ENCODE results near the gene DONSON.
A peak's percentile ranks its signal among the peaks of the same experiment; 100 is the strongest.

DONSON gene

GRCh38 chr21:33541105-33541711 is 47.3 kb downstream of the DONSON start:
- TF ChIP-seq ZBTB21 (tag by site-specific recombination; IDR thresholded peaks at IDR 0.05): peak; percentile 64
- TF ChIP-seq KLF1 (tag by site-specific recombination; IDR thresholded peaks at IDR 0.05): peak; percentile 17; the same call in 1 of the 2 replicates
- 0 out of 2 replicates have a peak, but pooled peaks have one; percentile 36 for TF ChIP-seq ZNF24 (tag by site-specific recombination; IDR thresholded peaks at IDR 0.05)
- no peak for TF ChIP-seq ZNF571 (tag by site-specific recombination; IDR thresholded peaks at IDR 0.05)
- TF ChIP-seq ZNF184 (tag by site-specific recombination; IDR thresholded peaks at IDR 0.05): 0 out of 2 replicates have a peak, but pooled peaks have one; percentile 27
- peak; percentile 55 for TF ChIP-seq GLIS1 (tag by site-specific recombination; IDR thresholded peaks at IDR 0.05)
- TF ChIP-seq ZNF76 (tag by site-specific recombination; IDR thresholded peaks at IDR 0.05; ENCODE audit: borderline replicate concordance, low read depth): 0 out of 2 replicates have a peak, but pooled peaks have one; percentile 28
- TF ChIP-seq ZNF768 (tag by site-specific recombination; IDR thresholded peaks at IDR 0.05): no peak
- TF ChIP-seq ZNF404 (tag by site-specific recombination; IDR thresholded peaks at IDR 0.05): no peak
- TF ChIP-seq ZNF121 (tag by site-specific recombination; IDR thresholded peaks at IDR 0.05): peak; percentile 92
- TF ChIP-seq ZNF324 (tag by site-specific recombination; IDR thresholded peaks at IDR 0.05): peak; percentile 80; the same call in 1 of the 2 replicates
- peak; percentile 70; the same call in 1 of the 2 replicates for TF ChIP-seq ZSCAN23 (tag by site-specific recombination; IDR thresholded peaks at IDR 0.05)
- TF ChIP-seq ZNF248 (tag by site-specific recombination; IDR thresholded peaks at IDR 0.05): no peak
- TF ChIP-seq ZNF639 (tag by site-specific recombination; IDR thresholded peaks at IDR 0.05): peak; percentile 52
- TF ChIP-seq ZNF18 (tag by site-specific recombination; IDR thresholded peaks at IDR 0.05): peak; percentile 54
- TF ChIP-seq BCL11B (tag by site-specific recombination; IDR thresholded peaks at IDR 0.05; ENCODE audit: low read depth): 0 out of 2 replicates have a peak, but pooled peaks have one; percentile 63
- TF ChIP-seq ZFP3 (tag by site-specific recombination; IDR thresholded peaks at IDR 0.05; ENCODE audit: low read depth): no peak
- 0 out of 2 replicates have a peak, but pooled peaks have one; percentile 4 for TF ChIP-seq ZNF707 (tag by site-specific recombination; IDR thresholded peaks at IDR 0.05)
- TF ChIP-seq ZNF623 (tag by site-specific recombination; IDR thresholded peaks at IDR 0.05): 0 out of 2 replicates have a peak, but pooled peaks have one; percentile 10
- TF ChIP-seq ZNF626 (tag by site-specific recombination; IDR thresholded peaks at IDR 0.05): no peak
- peak; percentile 19; the same call in 1 of the 2 replicates for TF ChIP-seq ZXDB (tag by site-specific recombination; IDR thresholded peaks at IDR 0.05)
- TF ChIP-seq SP7 (tag by site-specific recombination; IDR thresholded peaks at IDR 0.05): peak; percentile 46; the same call in 1 of the 2 replicates
- TF ChIP-seq ZEB2 (tag by site-specific recombination; IDR thresholded peaks at IDR 0.05): no peak
- peak; percentile 87 for TF ChIP-seq ZNF580 (tag by site-specific recombination; IDR thresholded peaks at IDR 0.05)
- no peaks in the 10 kb centered on the region for H3K9me3 ChIP-seq (ENCODE audit: control insufficient read depth, insufficient read depth, low read depth, low read length)
- POLR2A ChIA-PET: interaction anchor here (1.5 kb wide), 1 partner anchor 61 kb away, joined by 8 read pairs; the partner anchor contains the start of gene TMEM50B
- peak overlapping the region; percentile 84 for H3K4me3 ChIP-seq (ENCODE audit: low read depth, low read length)
- H3K4me1 ChIP-seq (ENCODE audit: control insufficient read depth, insufficient read depth, low read length): peaks cover 12% of the 10 kb centered on the region
- CTCF ChIA-PET: interaction anchor here (0.7 kb wide), 1 partner anchor 581 kb away, joined by 5 read pairs; no protein-coding TSS in a partner anchor
- H3K27ac ChIP-seq (ENCODE audit: extremely low read depth, low read depth, low read length): peak overlapping the region; percentile 93
- peaks cover 27 to 40% of the 10 kb centered on the region in 2 experiments for H3K36me3 ChIP-seq (ENCODE audit: control insufficient read depth in 2 of 2, insufficient read depth in 1 of 2, low read length in 2 of 2)

All from HEK293 (cell line).